ENCODE measurements around the gene PRKAG2.

Gene PRKAG2

DNA sequence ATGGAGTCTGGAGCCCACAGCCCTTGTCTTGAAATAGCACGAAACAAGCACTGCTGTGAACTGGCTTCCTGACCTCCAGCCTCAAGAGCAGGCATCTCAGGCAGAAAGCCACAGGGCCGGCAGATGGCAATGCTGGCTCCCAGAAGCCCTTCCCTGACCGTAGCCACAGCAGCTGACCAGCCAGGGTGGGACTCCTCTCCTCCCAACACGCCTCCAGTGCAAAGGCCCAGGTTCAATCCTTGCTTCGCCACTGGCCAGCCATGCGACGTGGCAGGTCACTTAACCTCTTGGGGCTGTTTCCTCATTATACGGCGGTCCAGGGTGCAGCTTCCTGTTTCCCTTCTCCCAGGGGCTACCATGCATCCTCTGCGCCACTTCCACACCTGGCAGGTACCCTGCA is 12.8 kb downstream of the PRKAG2 start:
- DNase-seq = no peak

DNA sequence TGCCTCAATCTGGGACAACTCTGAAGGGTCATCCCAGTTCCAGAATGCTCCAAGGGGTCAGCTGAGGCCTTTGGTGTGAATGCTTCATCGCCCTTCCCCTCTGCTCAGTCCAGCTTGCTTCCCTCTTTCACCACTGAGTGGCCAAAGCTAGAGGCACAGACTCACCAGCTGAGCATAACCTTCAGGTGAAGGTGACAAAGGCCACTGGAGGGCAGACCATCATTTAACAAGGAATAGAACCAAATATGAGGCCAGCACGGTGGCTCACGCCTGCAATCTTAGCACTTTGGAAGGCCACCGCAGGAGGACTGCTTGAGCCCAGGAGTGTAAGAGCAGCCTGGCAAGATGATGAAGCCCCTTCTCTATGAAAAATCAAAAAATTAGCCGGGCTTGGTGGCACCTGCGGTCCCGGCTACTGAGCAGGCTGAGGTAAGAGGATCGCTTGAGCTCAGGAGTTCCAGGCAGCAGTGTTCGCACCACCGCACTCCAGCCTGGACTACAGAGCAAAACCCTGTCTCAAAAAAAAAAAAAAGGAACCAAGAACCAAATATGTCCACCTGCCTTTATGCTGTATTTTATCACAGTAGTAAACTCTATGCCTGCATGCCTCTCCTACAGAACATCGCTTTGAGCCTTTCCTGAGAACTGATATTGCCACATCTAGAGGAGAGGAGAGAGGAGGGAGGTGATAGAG is 13.4 kb downstream of the PRKAG2 start:
- DNase-seq = no peak

GRCh38 chr7:151862606-151863381 is 14.1 kb downstream of the PRKAG2 start:
- no peak for DNase-seq

- DNase-seq = no peak
Observed at GRCh38 chr7:151861881-151862280, 15.0 kb downstream of the PRKAG2 start.

DNA sequence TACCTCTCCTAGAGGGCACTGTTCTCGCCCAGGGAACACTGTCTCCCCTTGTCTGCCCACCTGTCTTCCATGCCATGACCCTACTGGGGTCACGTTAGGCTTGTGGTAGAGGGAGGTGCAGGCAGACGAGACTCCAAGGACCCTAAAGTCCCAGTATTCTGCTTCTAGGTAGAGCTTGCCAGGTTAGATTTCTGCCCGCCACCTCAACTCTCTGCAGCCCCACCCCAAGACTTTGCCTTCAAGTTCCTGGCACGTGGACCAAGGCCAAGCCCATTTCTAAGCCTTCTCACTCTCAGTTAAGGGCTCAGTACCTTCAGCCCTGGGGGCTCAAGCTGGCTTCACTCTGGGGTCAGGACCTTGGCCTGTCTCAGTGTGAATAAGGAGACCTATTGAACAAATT is 16.1 kb downstream of the PRKAG2 start:
- no peak for DNase-seq

DNA sequence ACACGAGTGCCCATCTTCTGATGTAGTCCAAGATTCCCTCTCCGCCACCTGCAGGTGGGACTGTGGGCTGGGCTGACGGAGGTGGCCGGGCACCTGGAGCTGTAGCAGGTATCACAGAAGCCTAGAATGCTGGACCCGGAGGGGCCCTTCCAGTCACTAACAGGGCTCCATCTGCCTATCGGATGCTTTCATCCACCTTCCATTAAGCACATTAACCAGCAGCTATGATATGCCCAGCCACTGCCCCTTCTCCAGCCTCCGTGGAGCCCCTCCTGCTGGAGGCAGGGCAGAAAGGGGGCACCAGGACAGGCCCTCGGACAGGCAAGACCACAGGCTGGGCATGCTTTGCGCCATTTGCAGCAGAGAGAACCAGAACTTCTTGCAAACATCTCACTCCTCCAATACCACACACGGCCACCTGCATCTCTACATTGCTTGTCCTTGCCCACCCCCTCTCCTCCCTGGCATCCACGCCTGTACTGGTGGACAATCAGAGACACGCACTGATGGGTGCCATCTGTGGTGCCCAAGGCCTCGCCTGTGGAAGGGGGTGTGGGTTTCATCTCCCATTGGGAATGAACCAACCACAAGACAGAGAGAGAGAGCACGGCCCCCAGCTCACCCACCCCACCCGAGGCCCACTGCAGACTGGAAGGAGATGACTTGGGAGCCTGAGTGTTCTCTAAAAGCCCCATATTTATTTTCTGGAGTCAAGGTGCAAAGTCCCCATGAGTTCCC is 16.8 kb downstream of the PRKAG2 start:
- DNase-seq = no peak

DNA sequence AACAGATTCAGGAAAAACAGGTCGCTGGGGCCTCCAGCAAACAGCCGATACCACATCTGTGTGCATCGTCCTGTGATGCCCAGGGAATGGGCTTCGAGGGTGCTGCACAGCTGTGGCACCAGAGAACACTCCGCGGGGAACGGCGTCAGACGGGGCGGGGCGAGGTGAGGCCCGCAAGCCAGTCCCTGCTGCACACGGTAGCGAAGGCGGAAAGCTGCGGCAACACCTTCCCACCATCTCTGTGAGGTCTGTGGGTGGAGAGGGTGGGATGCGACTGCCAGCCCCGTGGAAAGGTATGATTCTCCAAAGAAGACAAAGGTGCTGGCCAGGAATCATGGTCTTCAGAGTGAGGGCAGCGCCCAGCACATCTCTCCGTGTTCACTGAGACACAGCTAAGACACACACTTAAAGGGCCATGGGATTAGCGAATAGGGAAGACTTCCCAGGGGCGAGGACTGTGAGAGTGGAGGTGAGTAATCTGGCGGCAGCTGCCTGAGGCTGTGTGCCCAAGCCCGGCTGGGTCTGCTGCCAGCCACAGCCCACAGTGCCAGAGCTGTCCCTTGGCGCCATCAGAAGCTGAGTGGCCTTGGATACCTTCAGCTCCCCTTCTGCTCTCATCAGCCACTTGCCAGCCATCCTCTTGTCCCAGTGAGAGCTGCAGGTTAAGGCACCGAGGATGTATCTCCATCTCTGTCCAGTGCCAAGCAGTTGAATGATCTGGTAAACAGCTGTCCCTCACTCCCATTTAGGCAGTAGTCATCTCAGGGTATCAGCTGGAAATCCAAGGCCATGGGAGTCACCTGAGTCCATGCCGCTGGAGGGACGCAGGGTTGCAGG is 17.6 kb downstream of the PRKAG2 start:
- no peak for DNase-seq

- no peak for DNase-seq
Observed at GRCh38 chr7:151858456-151858855, 18.5 kb downstream of the PRKAG2 start.

DNA sequence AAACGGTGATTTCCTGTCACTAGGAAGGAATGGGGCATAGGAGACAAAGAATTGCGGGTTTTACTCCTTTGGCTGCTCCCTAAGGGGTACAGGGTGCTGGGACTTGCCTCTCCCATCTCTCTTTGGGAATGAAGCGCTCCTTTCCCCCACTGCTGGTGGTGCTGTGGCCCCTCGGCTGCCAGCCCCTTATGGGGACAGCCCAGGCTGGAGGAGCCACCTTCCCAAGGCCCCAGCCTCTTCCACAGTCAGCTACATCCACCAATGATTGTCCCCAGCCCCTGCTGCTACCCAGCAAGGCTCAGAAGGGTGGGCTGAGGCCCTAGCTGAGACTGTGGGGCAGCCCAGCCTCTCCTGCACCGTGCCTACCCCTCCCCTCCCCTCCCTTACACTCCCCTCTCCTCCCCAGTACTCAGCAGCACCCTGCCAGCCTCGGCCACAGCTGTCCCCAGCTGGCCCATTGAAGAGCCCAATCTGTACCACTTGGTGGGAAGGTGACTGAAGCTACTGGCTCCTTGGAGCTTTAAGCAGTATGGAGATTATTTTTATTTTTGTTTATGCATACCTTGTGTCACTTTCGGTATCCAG is 19.0 kb downstream of the PRKAG2 start:
- no peak for DNase-seq

DNA sequence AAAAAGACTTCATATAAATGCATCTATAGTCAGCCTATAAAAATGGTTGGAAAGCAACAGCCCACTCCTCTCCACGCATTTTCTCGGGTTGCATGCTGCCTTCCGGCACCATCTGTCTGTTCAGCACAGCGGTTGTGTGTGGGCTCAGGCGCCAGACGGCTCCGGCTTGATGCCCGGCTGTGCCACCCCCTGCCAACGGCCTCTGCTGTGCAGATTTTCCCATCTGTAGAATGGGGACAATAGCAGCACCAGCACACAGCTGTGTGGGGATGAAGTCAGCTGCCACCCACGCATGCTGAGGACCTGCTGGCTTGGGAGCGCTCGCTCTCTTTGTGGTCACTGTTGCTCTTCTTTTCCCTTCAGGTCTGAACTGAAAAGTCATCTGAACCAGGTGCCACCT is 19.5 kb downstream of the PRKAG2 start:
- no peak for DNase-seq

GRCh38 chr7:151856516-151856915 is 20.4 kb downstream of the PRKAG2 start:
- no peak for DNase-seq

DNA sequence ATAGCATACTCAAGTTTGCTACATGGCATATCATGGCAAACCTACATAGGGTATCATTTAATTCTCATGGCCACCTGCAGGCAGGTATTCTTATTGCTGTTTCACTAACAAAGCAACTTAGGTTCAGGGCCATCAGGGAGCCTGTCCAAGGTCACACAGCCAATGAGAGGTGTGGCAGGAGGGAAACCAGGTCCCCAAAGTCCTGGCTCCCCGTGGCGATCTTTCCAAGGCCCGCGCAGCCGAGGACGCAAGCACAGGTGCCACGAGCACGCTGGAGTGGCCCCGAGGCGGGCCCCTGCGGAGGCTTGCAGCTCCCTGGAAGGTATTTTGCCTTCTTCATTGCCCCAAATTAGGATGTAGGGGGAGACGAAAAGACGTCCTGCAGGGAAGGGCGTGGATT is 20.8 kb downstream of the PRKAG2 start:
- DNase-seq = no peak

DNA sequence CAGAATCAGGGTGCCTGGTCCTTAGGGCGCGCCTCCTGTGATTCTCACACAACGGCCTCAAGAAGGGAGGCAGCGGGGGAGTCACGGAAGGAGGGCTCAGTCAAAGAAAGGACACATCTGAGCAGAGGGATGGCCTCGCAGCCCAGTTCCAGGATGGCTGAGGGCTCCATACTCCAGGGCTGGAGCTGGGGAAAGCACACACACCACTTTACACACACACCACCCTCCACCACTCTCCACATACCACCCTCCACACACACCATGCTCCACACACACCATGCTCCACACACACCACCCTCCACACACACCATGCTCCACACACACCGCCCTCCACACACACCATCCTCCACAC is 22.2 kb downstream of the PRKAG2 start:
- no peak for DNase-seq

DNA sequence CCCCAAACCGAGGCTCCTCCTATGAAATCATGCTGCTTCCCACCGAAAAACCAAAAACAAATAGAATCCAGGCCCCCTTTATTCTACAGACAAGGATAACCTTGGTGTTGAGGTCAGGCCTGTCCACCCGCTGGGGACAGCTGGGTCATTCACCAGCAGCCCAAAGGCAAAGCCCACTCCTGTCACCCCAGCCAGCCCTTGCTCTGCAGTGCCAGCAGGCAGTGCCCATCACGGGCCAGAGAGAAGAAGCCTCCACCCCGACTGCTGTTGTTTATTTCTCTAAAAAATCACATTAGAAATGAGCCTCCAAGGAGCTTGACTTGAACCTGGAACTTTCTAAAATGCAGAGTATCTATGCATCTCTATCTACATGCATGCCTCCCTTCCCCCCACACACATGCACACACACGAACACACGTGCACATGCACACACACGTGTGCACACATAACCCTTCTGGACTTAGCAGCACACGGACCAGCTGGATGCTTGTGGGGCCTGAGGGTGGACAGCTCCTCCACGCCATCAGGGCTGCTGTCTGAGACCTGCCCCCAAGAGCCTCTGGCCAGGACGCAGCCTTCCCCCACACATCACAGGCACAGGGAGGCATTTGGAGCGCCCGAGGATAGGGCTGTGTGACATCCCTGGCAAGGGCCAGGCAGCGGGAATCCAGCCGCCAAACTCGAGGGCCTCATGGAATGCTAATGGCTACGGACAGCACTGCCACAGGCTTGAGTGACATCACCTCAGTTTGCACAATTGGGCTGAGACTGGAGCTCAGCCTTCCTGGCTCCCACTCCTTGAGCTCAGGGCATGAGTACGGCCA is 22.8 kb downstream of the PRKAG2 start:
- DNase-seq = no peak

DNA sequence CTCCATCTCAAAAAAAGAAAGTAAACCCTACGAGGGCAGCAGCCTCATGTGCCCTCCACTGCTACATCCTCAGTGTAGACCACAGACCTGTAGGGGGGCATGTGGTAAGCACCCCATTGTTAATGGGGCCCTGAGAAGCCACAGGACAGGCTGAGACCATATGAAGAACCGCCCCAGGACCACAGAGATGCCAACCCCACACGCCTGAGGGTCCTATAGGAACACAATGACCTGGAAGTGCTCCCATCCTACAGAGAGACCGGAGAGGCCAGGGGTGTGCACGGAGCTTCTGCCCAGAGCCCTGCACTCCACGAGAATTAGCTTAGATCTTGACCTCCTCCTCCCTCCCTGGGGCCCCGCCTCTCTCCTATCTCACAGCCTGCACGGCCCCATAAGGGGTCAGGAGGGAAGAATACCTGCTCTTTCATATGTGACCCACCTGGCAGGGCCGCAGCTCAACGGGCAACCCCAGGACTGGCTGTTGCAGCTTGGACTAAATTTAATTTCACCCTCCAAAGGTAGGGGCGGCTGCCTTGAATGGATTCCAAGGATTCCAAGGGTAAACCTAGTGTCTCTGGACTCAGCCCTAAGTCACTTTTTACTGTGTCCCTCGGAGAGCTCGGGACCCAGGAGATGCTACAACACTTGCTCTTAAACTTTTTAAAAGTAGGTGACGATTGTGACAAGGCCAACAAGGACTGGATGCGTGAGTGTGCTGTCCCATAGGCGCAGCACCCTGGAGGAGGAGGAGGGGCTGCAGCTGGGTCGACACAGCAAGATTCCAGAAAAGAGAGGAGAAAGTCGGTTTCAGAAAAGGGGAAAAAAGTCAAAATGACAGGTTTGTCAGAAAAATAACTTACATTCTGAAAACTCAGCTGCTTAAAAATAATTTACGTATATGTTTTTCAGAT is 24.2 kb downstream of the PRKAG2 start:
- DNase-seq = no peak

DNA sequence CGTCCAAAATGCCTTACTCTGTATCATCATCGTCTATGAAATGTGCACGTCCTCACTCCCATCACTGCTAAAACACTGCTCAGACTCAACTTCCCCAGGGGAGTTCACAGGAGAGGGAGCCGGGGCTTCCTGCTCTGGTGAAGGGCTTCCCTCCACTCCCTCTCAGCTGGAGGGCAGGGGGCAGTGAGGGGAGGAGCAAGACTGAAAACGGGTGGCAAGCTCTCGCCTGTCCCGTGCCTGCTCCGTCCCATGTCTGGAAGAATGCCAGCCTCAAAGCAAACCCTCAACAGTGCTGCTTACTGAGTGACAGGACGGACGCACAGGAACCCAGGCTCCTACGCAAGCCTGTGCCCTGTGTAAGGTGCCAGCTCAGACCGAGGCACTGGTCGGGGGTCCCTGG is 25.1 kb downstream of the PRKAG2 start:
- no peak for DNase-seq

GRCh38 chr7:151851145-151851751 is 25.7 kb downstream of the PRKAG2 start:
- no peak for DNase-seq

DNA sequence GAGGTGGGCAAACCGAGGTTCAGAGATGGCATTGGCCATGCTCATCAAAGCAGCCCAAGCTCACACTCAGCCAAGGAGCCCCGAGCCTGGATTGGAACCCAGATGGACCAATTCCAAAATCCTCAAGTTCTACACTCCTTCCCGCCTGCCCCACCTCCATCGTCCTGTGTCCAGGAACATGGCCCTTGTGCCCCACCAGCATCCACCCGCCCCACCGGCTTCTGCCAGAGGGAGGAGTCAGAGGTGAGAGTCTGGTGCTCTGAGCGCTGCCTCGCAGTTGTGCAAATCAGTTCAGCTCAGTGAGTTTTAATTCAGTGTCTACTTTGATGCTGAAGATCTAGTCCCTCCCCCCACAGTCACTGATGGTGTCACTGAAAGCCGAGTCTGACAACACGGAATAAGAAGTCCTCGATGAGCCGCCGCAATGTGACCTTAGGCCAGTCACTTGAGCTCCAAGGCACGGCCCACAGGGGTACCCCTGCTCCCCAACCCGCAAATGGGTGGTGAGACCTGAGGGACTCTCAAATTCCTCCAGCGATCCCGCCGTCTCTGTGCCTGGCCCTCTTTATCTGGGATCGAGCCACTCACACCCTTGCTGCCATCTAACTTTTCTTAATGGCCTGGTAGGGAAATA is 26.3 kb downstream of the PRKAG2 start:
- no peak for DNase-seq

GRCh38 chr7:151849879-151850260 is 27.0 kb downstream of the PRKAG2 start:
- no peak for DNase-seq

Data from KG1 (cell line).